ENCODE results near the gene ABHD6. TPM values are rescaled to one million over a fixed set of nuclear protein-coding genes. Genes with fewer than 3 reads are reported as not detected.

The ABHD6 gene
- total RNA-seq, 1 donor: 5.1 TPM

GRCh38 chr3:58329150-58329921 is 91.7 kb downstream of the ABHD6 start:
- H4K20me1 ChIP-seq (ENCODE audit: insufficient read depth, low read length): no peaks in the 10 kb centered on the region
- H3K4me3 ChIP-seq (ENCODE audit: insufficient read depth, low read length): no peak overlapping the region
- no peak for TF ChIP-seq CTCF (IDR thresholded peaks at IDR 0.05; ENCODE audit: extremely low read depth, low read depth, low read length)
- no peak overlapping the region for H3K4me2 ChIP-seq (ENCODE audit: insufficient read depth, low read length)
- H3K79me2 ChIP-seq (ENCODE audit: insufficient read depth, low read length): peaks cover 14% of the 10 kb centered on the region
- no peaks in the 10 kb centered on the region for H3K36me3 ChIP-seq (ENCODE audit: insufficient read depth, low read length)
- H3K27me3 ChIP-seq (ENCODE audit: insufficient read depth, low read length): no peaks in the 10 kb centered on the region
- peaks cover 25% of the 10 kb centered on the region for H3K4me1 ChIP-seq (ENCODE audit: insufficient read depth, low read length)
- H3K27ac ChIP-seq (ENCODE audit: low read depth, low read length): no peak overlapping the region
- DNase-seq (ENCODE audit: insufficient read length, low spot score, missing footprints): no peak
- H3K9me3 ChIP-seq (ENCODE audit: low read depth, low read length): no peaks in the 10 kb centered on the region
- H2AFZ ChIP-seq (ENCODE audit: low read length): no peak overlapping the region

GRCh38 chr3:58329922-58330413 is 92.4 kb downstream of the ABHD6 start:
- no peaks in the 10 kb centered on the region for H3K27me3 ChIP-seq (ENCODE audit: insufficient read depth, low read length)
- no peak for DNase-seq (ENCODE audit: insufficient read length, low spot score, missing footprints)
- no peak overlapping the region for H2AFZ ChIP-seq (ENCODE audit: low read length)
- H3K36me3 ChIP-seq (ENCODE audit: insufficient read depth, low read length): no peaks in the 10 kb centered on the region
- no peaks in the 10 kb centered on the region for H3K9me3 ChIP-seq (ENCODE audit: low read depth, low read length)
- TF ChIP-seq CTCF (IDR thresholded peaks at IDR 0.05; ENCODE audit: extremely low read depth, low read depth, low read length): no peak
- H3K27ac ChIP-seq (ENCODE audit: low read depth, low read length): no peak overlapping the region
- peaks cover 20% of the 10 kb centered on the region for H3K79me2 ChIP-seq (ENCODE audit: insufficient read depth, low read length)
- H3K4me3 ChIP-seq (ENCODE audit: insufficient read depth, low read length): no peak overlapping the region
- H3K4me1 ChIP-seq (ENCODE audit: insufficient read depth, low read length): peaks cover 26% of the 10 kb centered on the region
- H3K4me2 ChIP-seq (ENCODE audit: insufficient read depth, low read length): peak overlapping the region; percentile 53
- no peaks in the 10 kb centered on the region for H4K20me1 ChIP-seq (ENCODE audit: insufficient read depth, low read length)

GRCh38 chr3:58331593-58332152 is 94.1 kb downstream of the ABHD6 start:
- DNase-seq (ENCODE audit: insufficient read length, low spot score, missing footprints): no peak

More at GRCh38 chr3:58331593-58332152, 94.1 kb downstream of the ABHD6 start:
- Histone ChIP-seq H2AFZ (ENCODE audit: low read length) (no peak overlapping the region), H3K27ac (ENCODE audit: low read depth, low read length) (no peak overlapping the region), H3K27me3 (ENCODE audit: insufficient read depth, low read length) (no peaks in the 10 kb centered on the region), H3K9me3 (ENCODE audit: low read depth, low read length) (no peaks in the 10 kb centered on the region), H3K36me3 (ENCODE audit: insufficient read depth, low read length) (no peaks in the 10 kb centered on the region), H4K20me1 (ENCODE audit: insufficient read depth, low read length) (no peaks in the 10 kb centered on the region), H3K4me2 (ENCODE audit: insufficient read depth, low read length) (no peak overlapping the region), H3K4me1 (ENCODE audit: insufficient read depth, low read length) (peaks cover 34% of the 10 kb centered on the region), H3K79me2 (ENCODE audit: insufficient read depth, low read length) (peaks cover 20% of the 10 kb centered on the region), H3K4me3 (ENCODE audit: insufficient read depth, low read length) (no peak overlapping the region)
- TF ChIP-seq CTCF (IDR thresholded peaks at IDR 0.05; ENCODE audit: extremely low read depth, low read depth, low read length): no peak
